Neutrophil (primary cell): ENCODE results near the gene PLEKHA6.
A peak's percentile ranks its signal among the peaks of the same experiment; 100 is the strongest.

ENCODE experiments used
- H3K27ac ChIP-seq: fragments of 200-600 bp; sonication (generic); 2 replicates; pipeline ENCODE4 v1.5.1; 2016; ENCODE audit warnings: mild to moderate bottlenecking, moderate library complexity
- H3K27me3 ChIP-seq: fragments of 200-600 bp; sonication (generic); 2 replicates; pipeline ENCODE4 v1.6.0; 2016; ENCODE audit warnings: mild to moderate bottlenecking
- H3K36me3 ChIP-seq: fragments of 200-600 bp; sonication (generic); 2 replicates; pipeline ENCODE4 v1.5.1; 2017
- H3K4me1 ChIP-seq, 2 experiments: fragments of 200-600 bp in 1 of 2; sonication (generic) in 1 of 2; 1 replicate in 1 of 2; 2 replicates in 1 of 2; pipeline versions ENCODE4 v1.5.1 to v1.6.1; 2013 to 2016; ENCODE audit warnings: low read depth in 1 of 2, low read length in 1 of 2, mild to moderate bottlenecking in 1 of 2, moderate library complexity in 1 of 2; ENCODE audit not compliant: control insufficient read depth in 1 of 2, insufficient read depth in 1 of 2
- H3K4me3 ChIP-seq, 2 experiments: fragments of 200-600 bp in 1 of 2; sonication (generic) in 1 of 2; 1 replicate in 1 of 2; 2 replicates in 1 of 2; pipeline ENCODE4 v1.5.1; 2013 to 2016; ENCODE audit warnings: low read depth in 1 of 2, low read length in 1 of 2, mild to moderate bottlenecking in 1 of 2, moderate library complexity in 1 of 2
- H3K9me3 ChIP-seq: fragments of 200-600 bp; sonication (generic); 2 replicates; pipeline ENCODE4 v1.5.1; 2016
- CTCF ChIP-seq: fragments of 200-600 bp; sonication (generic); IDR thresholded peaks from 2 replicates; pipeline ENCODE4 v1.5.1; 2016; ENCODE audit warnings: antibody characterized with exemption

PLEKHA6 gene

GRCh38 chr1:204194080-204194479 is 165.6 kb downstream of the PLEKHA6 start:
- H3K27me3 ChIP-seq, result peaks cover 85% of the 10 kb centered on the region
- peaks cover 6 to 15% of the 10 kb centered on the region in 2 experiments for H3K4me1 ChIP-seq
- TF ChIP-seq CTCF, result no peak
- no peaks in the 10 kb centered on the region for H3K36me3 ChIP-seq
- H3K9me3 ChIP-seq, result no peaks in the 10 kb centered on the region
- no peak overlapping the region for H3K4me3 ChIP-seq
- no peak overlapping the region for H3K27ac ChIP-seq

GRCh38 chr1:204192589-204193352 is 167.0 kb downstream of the PLEKHA6 start:
- H3K36me3 ChIP-seq, result no peaks in the 10 kb centered on the region
- peaks cover 6 to 15% of the 10 kb centered on the region in 2 experiments for H3K4me1 ChIP-seq
- peaks cover 91% of the 10 kb centered on the region for H3K27me3 ChIP-seq
- no peak for TF ChIP-seq CTCF
- H3K9me3 ChIP-seq, result no peaks in the 10 kb centered on the region
- no peak overlapping the region for H3K4me3 ChIP-seq
- no peak overlapping the region for H3K27ac ChIP-seq

GRCh38 chr1:204192046-204192445 is 167.7 kb downstream of the PLEKHA6 start:
- TF ChIP-seq CTCF, result no peak
- peaks cover 92% of the 10 kb centered on the region for H3K27me3 ChIP-seq
- no peaks in the 10 kb centered on the region for H3K36me3 ChIP-seq
- H3K4me1 ChIP-seq, result peaks cover 6 to 15% of the 10 kb centered on the region in 2 experiments
- H3K27ac ChIP-seq, result no peak overlapping the region
- H3K4me3 ChIP-seq, result no peak overlapping the region
- no peaks in the 10 kb centered on the region for H3K9me3 ChIP-seq

- no peak overlapping the region for H3K27ac ChIP-seq
- peaks cover 6 to 15% of the 10 kb centered on the region in 2 experiments for H3K4me1 ChIP-seq
- peaks cover 92% of the 10 kb centered on the region for H3K27me3 ChIP-seq
- no peak overlapping the region for H3K4me3 ChIP-seq
- H3K9me3 ChIP-seq, result no peaks in the 10 kb centered on the region
- no peak for TF ChIP-seq CTCF
- H3K36me3 ChIP-seq, result no peaks in the 10 kb centered on the region
Measured at GRCh38 chr1:204191456-204191855, 168.3 kb downstream of the PLEKHA6 start.

- Histone ChIP-seq H3K27ac (no peak overlapping the region), H3K36me3 (no peaks in the 10 kb centered on the region), H3K27me3 (peaks cover 94% of the 10 kb centered on the region), H3K4me3 (peak overlapping the region in 1 of 2 experiments; percentile 44), H3K9me3 (no peaks in the 10 kb centered on the region), H3K4me1 (peaks cover 6 to 15% of the 10 kb centered on the region in 2 experiments)
- no peak for TF ChIP-seq CTCF
Measured at GRCh38 chr1:204190212-204191211, 169.2 kb downstream of the PLEKHA6 start.
